Small intestine (tissue), 7 donors: Measurements from ENCODE around the gene CDC5L. TPM values are rescaled to one million over a fixed set of nuclear protein-coding genes. Genes with fewer than 3 reads are reported as not detected.
A peak's percentile ranks its signal among the peaks of the same experiment; 100 is the strongest.

Experiments
- DNase-seq, 2 donors: peaks; one replicate each; pipeline versions ENCODE4 v3.0.0 to v3.0.0-alpha.2; 2013
- FAIRE-seq: peaks from 2 replicates; lab custom pipeline; 2012; peaks lifted over from hg19 to GRCh38; lab: Jason Lieb, UNC
- H3K27ac ChIP-seq, 3 donors: one replicate each; pipeline ENCODE4 v1.5.1; 2013; ENCODE audit warnings: low read length in 2 of 3, mild to moderate bottlenecking in 2 of 3, control low read depth in 1 of 3, inconsistent platforms in 1 of 3, low read depth in 1 of 3, moderate library complexity in 1 of 3
- H3K27me3 ChIP-seq, 3 donors: one replicate each; pipeline ENCODE4 v1.6.1; 2013; ENCODE audit warnings: low read length in 3 of 3, inconsistent platforms in 1 of 3; ENCODE audit not compliant: control insufficient read depth in 3 of 3, insufficient read depth in 3 of 3
- H3K36me3 ChIP-seq, 3 donors: one replicate each; pipeline ENCODE4 v1.6.1; 2013; ENCODE audit warnings: low read length in 3 of 3, inconsistent platforms in 1 of 3, low read depth in 1 of 3, mild to moderate bottlenecking in 1 of 3, moderate library complexity in 1 of 3; ENCODE audit not compliant: control insufficient read depth in 3 of 3, insufficient read depth in 2 of 3
- H3K4me1 ChIP-seq, 3 donors: one replicate each; pipeline ENCODE4 v1.6.1; 2013; ENCODE audit warnings: low read length in 2 of 3, inconsistent platforms in 1 of 3, low read depth in 1 of 3, mild to moderate bottlenecking in 1 of 3, moderate library complexity in 1 of 3; ENCODE audit not compliant: control insufficient read depth in 3 of 3, insufficient read depth in 2 of 3
- H3K4me3 ChIP-seq, 3 donors: one replicate each; pipeline ENCODE4 v1.5.1; 2013; ENCODE audit warnings: low read length in 3 of 3, control low read depth in 1 of 3, inconsistent platforms in 1 of 3, low read depth in 1 of 3, mild to moderate bottlenecking in 1 of 3, moderate library complexity in 1 of 3
- H3K9me3 ChIP-seq, 2 donors: one replicate each; pipeline ENCODE4 v1.6.1; 2013; ENCODE audit warnings: low read depth in 1 of 2, low read length in 1 of 2; ENCODE audit not compliant: control insufficient read depth in 2 of 2, insufficient read depth in 1 of 2
- WGBS, 3 donors: extraction: QIAGEN DNeasy Blood & Tissue Kit; methylation state at CpG; one replicate each; pipeline ENCODE4 v1.1.7; 2013; 5-methylcytosine and 5-hydroxymethylcytosine counted together
- polyA plus RNA-seq, 4 donors: library from polyadenylated mRNA; stranded (reverse) in 3 of 4; unstranded in 1 of 4; fragments of 200-250 nt in 3 of 4; fragments of 120-200 nt in 1 of 4; gene quantifications; one replicate each; pipeline versions ENCODE4 v1.2.1 to v1.2.3, GENCODE V29; 2013
- donor health status: healthy with polysubstance abuse.
- donor health status: control.
- donor health status: control.
- donor health status: Bipolar disorder and iron deficiency.
- donor health status: healthy.

The CDC5L gene
- polyA plus RNA-seq, 4 donors, result 8.6 to 21.2 (median 9.7) TPM

DNA sequence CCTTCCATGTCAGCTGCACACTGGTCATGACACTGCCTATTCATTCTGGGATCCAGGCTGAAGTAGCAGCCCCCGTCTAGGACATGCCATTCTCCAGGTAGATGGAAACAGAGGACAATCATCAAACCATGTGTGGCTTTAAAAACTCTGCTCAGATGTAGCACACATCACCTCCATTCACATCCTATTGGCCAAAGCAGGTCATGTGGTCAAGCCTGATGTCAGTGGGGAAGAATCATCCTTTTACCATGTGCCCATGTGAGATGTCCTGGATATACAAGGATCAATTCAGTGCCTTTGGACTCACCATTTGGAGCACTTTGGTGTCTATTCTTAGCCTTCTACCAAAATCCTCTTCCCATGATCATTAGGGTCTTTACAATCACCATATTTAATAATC, 99.5 kb downstream of the CDC5L start:
- WGBS, 3 donors, result 68 to 91% (median 76%) methylated on average over 1 of the region's 1 CpG
- H3K36me3 ChIP-seq, result no peaks in the 10 kb centered on the region
- no peaks in the 10 kb centered on the region for H3K9me3 ChIP-seq
- FAIRE-seq (no peak), DNase-seq (no peak)
- no peak overlapping the region for H3K27ac ChIP-seq
- peaks cover 0 to 6% (median 0%) of the 10 kb centered on the region in 3 donors for H3K27me3 ChIP-seq
- H3K4me3 ChIP-seq, result no peak overlapping the region
- H3K4me1 ChIP-seq, result no peaks in the 10 kb centered on the region

DNA sequence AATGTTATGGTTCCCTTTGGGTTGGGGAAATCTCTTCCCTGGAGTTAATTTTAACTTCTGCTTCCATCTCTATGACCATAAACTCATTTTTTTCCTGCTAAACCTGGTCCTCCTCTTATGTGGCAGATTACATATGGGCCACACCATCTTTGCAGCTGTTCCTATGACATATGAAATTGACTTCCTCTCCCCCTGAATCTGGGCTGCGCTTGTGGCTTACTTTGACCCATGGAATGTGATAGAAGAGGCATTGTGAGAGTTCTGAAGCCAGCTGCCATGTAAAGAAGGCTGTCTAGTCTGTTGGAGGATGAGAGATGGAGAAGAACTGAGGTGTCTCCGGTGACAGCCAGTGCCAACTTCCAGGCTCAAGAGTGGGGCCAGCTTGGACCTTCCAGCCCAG, 100.1 kb downstream of the CDC5L start:
- no peak overlapping the region for H3K27ac ChIP-seq
- no peaks in the 10 kb centered on the region for H3K9me3 ChIP-seq
- peaks cover 0 to 3% (median 0%) of the 10 kb centered on the region in 3 donors for H3K27me3 ChIP-seq
- H3K4me1 ChIP-seq, result no peaks in the 10 kb centered on the region
- FAIRE-seq, result no peak
- no peak for DNase-seq
- 90 to 95% (median 91%) methylated on average over 2 of the region's 2 CpGs for WGBS, 3 donors
- H3K4me3 ChIP-seq, result no peak overlapping the region
- H3K36me3 ChIP-seq, result no peaks in the 10 kb centered on the region

DNA sequence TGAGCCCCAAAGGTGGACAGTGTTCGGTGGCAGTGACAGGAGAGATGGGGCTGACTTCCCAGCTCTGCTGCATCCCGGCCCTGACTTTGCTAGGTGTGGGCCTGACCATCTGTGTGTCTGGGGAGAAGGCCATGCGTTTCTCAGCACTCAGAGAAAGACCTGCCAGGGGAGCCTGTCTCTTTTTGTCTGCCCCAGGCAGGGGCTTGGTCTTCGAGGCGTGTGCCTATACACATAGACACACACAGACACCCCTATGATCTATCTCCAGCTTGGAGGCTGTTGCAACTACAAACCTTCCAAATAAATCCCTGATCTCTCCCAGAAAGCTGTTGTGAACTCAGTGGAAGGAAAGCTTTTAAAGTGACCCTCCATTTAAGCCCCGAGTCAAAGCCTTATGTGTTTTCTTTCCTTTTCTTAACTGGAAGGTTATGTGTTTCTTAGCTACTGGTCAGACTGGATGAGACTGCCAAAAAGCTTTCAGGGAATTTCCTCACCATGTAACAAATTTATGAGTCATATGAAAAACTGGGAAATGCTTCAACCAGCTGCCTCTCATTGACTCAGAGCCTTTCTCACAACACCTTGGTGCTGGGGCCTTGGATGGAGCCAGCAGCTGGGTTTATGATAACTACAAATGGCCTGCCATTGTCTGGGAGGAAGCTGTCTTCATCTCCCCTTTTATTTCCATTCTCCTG, 102.6 kb downstream of the CDC5L start:
- DNase-seq, result no peak
- peaks cover 0 to 13% (median 0%) of the 10 kb centered on the region in 3 donors for H3K4me1 ChIP-seq
- peaks cover 0 to 3% (median 0%) of the 10 kb centered on the region in 3 donors for H3K27me3 ChIP-seq
- FAIRE-seq, result no peak
- WGBS, 3 donors, result 62 to 76% (median 71%) methylated on average over 6 of the region's 6 CpGs
- peak overlapping the region in 1 of 3 donors; percentile 52 for H3K27ac ChIP-seq
- no peak overlapping the region for H3K4me3 ChIP-seq
- H3K36me3 ChIP-seq, result no peaks in the 10 kb centered on the region
- H3K9me3 ChIP-seq, result no peaks in the 10 kb centered on the region

DNA sequence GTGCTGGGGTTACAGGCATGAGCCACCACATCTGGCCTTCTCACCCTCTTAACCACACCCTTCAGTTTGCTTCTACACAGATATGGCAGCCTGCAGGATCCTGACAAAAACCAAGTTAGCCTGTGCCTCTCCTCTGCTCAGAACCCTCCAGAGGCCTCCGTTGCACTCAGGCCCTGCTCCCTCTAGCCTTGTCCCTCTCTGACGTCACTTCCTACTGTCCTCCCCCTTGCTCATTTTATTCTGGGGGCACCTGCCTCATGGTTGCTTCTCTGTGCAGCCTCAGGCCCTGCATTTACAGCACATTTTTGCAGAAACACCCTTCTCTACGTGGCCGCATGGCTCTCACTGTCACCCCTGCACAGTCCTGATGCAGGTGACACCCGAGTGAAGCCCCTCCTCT, 105.6 kb downstream of the CDC5L start:
- H3K9me3 ChIP-seq, result no peaks in the 10 kb centered on the region
- no peak overlapping the region for H3K4me3 ChIP-seq
- H3K4me1 ChIP-seq, result peaks cover 0 to 13% (median 0%) of the 10 kb centered on the region in 3 donors
- no peak for FAIRE-seq
- no peak for DNase-seq
- H3K27ac ChIP-seq, result no peak overlapping the region
- H3K27me3 ChIP-seq, result no peaks in the 10 kb centered on the region
- 80 to 90% (median 85%) methylated on average over 5 of the region's 5 CpGs for WGBS, 3 donors
- H3K36me3 ChIP-seq, result no peaks in the 10 kb centered on the region

DNA sequence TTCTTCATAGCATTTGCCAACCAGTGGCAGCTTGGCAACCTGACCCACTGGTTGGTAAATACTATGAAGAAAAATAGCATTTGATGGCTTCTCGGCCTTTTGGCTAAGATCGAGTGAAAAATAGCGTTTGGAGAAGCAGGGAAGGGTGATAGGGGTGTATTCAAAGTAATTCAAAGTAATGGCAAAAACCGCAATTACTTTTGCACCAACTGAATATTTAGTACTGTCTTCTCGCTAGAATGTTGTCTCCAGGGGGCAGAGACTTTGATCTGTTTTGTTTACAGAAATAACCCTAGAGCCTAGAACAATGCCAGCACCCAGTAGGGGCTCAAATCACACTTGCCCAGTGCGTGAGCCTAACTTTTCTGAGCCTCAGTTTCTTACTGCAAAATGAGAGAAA, 106.1 kb downstream of the CDC5L start:
- no peak overlapping the region for H3K4me3 ChIP-seq
- H3K36me3 ChIP-seq, result no peaks in the 10 kb centered on the region
- H3K27me3 ChIP-seq, result no peaks in the 10 kb centered on the region
- 72 to 84% (median 73%) methylated on average over 6 of the region's 6 CpGs for WGBS, 3 donors
- FAIRE-seq, result no peak
- H3K9me3 ChIP-seq, result no peaks in the 10 kb centered on the region
- peak overlapping the region in 1 of 3 donors; percentile 27 for H3K27ac ChIP-seq
- H3K4me1 ChIP-seq, result peaks cover 0 to 13% (median 0%) of the 10 kb centered on the region in 3 donors
- no peak for DNase-seq

DNA sequence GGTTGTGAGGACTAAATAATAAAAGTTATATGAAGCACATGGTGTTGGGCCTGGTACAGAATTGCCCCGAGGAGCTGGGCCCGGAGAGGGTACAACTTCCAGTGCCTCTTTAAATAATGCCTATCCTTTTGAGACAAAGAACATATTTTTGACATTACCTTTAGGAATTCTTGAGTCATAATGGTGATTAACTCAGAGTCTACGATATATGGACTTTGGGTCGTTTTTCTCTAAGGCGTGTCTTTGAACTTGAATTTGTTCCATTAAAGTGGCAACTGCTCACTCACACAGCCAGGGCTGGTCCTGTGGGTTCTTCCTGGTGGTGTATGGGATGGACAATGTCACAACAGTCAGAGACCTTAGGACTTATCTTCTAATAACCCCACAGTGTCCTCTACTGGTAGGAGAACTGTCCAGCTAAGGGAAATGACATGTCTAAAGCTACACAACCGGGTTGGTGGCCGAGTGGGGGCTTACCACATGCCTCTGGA, 106.5 kb downstream of the CDC5L start:
- 31 to 56% (median 40%) methylated on average over 7 of the region's 7 CpGs for WGBS, 3 donors
- H3K4me1 ChIP-seq, result peaks cover 0 to 13% (median 0%) of the 10 kb centered on the region in 3 donors
- FAIRE-seq, result no peak
- H3K4me3 ChIP-seq, result no peak overlapping the region
- H3K27me3 ChIP-seq, result no peaks in the 10 kb centered on the region
- H3K27ac ChIP-seq, result peak overlapping the region in 1 of 3 donors; percentile 27
- H3K9me3 ChIP-seq, result no peaks in the 10 kb centered on the region
- DNase-seq, result peak; percentile 73 to 81
- H3K36me3 ChIP-seq, result no peaks in the 10 kb centered on the region

DNA sequence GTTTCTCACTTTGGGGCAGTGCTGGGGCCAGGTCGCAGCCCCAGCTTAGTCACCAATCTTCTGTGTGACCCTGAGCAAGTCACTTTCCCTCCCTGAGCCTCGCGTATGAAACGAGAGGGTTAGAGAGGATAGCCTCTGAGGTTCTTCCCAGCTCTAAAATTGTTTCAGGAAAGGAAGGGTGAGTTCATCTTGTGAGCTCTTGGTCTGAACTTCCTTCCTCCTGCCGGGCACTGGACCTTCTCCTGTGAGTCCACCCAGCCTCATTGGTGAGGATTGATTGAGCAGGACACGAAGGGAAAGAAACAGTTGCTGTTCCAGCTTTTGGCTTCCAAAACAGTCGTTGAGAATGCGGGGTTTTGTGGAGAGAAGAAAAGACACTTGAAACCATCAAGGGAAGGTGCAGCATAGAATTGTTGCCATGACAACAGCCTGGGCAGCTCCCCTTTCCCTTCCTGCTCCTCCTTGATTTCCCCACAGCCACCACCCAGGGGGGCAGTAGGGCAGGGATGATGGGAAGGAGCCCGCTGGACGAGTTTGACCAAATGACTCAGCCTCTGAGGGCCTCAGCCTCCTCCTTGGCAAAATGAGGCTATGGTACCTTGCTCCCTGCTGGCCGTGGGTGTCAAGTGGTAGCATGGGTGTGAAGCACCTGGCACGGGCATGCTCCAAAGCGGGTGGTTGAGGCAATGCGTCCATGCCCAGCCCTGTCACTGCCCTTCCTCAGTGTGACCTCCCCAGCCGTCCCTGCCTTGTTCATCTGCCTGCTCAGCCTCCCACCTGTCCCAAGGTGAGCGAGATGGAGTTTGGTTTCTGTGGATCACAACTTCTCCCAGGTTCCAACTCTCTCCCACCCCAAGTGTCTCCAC, 107.8 kb downstream of the CDC5L start:
- no peak overlapping the region for H3K4me3 ChIP-seq
- no peaks in the 10 kb centered on the region for H3K9me3 ChIP-seq
- peaks cover 0 to 13% (median 0%) of the 10 kb centered on the region in 3 donors for H3K4me1 ChIP-seq
- 75 to 79% (median 77%) methylated on average over 16 of the region's 16 CpGs for WGBS, 3 donors
- H3K36me3 ChIP-seq, result no peaks in the 10 kb centered on the region
- FAIRE-seq (no peak), DNase-seq (no peak)
- H3K27ac ChIP-seq, result no peak overlapping the region
- H3K27me3 ChIP-seq, result no peaks in the 10 kb centered on the region

DNA sequence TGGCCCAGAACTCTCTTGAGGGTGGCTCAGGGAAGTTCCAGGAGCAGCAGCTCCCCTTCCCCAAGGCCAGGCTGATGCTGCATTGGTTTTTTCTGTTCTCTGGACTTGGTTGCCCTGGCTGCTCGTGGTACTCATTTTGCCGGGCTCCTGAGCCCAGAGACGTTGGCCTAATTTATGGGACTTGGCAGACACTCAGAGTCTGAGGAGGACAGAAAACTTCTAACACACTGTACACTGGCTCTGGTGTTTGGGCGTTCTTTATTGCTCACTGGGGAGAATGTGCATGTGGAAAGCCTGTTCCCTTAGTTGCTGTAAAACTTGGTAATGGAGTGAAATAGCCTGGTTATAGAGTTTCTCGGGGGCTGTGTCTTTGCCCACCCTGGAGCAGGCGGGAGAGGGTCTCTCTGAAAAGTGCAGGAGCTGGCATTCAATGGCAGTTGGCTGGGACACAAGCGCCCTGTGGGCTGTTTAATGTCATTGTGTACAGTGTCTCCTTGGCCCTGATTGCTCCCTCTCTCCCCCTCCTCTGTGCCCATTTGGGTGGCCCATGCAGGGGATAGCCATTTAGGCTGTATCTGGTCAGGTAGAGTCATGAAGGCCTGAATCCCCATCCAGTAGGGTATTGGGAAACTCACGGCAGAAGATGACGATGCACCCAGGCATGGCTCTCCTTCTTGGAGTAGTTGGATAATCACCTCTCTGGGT, 109.3 kb downstream of the CDC5L start:
- DNase-seq, result no peak
- no peak for FAIRE-seq
- no peak overlapping the region for H3K27ac ChIP-seq
- peaks cover 0 to 13% (median 0%) of the 10 kb centered on the region in 3 donors for H3K4me1 ChIP-seq
- no peak overlapping the region for H3K4me3 ChIP-seq
- no peaks in the 10 kb centered on the region for H3K9me3 ChIP-seq
- no peaks in the 10 kb centered on the region for H3K36me3 ChIP-seq
- 72 to 86% (median 76%) methylated on average over 9 of the region's 9 CpGs for WGBS, 3 donors
- no peaks in the 10 kb centered on the region for H3K27me3 ChIP-seq
